Omental fat pad (tissue), 4 donors: Measurements from ENCODE around the gene KLHL36. TPM values are rescaled to one million over a fixed set of nuclear protein-coding genes. Genes with fewer than 3 reads are reported as not detected.

Experiments
- ATAC-seq: fragments of 150-250 bp; one replicate; pipeline ENCODE4 v1.9.1; 2016; ENCODE audit warnings: mild to moderate bottlenecking, moderate library complexity; ENCODE audit not compliant: low FRiP score
- DNase-seq: peaks from one replicate; pipeline ENCODE4 v3.0.0-alpha.2; 2019; ENCODE audit warnings: low spot score
- total RNA-seq, 4 donors: library from RNA; depleted of rRNA; stranded (reverse); fragments of >200 nt; gene quantifications; one replicate each; pipeline ENCODE4 v1.1.0, GENCODE V29; 2016
- TF ChIP-seq, protein P1 (sequence below), 3 donors: fragments of 450-650 bp; IDR thresholded peaks; one replicate each; pipeline ENCODE4 v1.5.1; 2016 to 2017; ENCODE audit warnings: antibody characterized with exemption in 3 of 3, mild to moderate bottlenecking in 3 of 3, moderate library complexity in 2 of 3

KLHL36 gene
- total RNA-seq, 4 donors from 2014 or later, result 60.0 to 72.2 (median 65.8) TPM

DNA sequence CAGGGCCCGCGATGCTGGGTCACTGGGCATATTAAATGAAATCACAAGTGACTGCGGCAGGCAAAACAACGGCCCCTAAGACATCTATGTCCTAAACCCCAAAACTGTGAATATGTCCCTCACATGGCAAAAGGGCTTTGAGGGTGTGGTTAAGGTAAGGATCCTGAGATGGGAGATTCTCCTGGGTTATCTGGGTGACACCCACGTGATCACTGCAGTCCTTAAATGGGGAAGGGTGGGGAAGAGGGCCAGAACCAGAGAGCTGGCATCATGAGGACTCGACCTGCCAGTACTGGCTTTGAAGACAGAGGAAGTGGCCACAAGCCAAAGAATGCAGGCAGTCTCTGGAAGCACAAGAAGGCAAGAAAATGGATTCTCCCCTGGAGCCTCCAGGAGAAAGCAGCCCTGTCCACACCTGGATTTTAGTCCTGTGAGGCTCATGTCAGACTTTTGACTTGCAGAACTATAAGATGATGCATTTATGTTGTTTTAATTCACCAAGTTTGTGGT lies 42.9 kb upstream of the KLHL36 start:
- no peak for ATAC-seq
- TF ChIP-seq, protein P1, sequence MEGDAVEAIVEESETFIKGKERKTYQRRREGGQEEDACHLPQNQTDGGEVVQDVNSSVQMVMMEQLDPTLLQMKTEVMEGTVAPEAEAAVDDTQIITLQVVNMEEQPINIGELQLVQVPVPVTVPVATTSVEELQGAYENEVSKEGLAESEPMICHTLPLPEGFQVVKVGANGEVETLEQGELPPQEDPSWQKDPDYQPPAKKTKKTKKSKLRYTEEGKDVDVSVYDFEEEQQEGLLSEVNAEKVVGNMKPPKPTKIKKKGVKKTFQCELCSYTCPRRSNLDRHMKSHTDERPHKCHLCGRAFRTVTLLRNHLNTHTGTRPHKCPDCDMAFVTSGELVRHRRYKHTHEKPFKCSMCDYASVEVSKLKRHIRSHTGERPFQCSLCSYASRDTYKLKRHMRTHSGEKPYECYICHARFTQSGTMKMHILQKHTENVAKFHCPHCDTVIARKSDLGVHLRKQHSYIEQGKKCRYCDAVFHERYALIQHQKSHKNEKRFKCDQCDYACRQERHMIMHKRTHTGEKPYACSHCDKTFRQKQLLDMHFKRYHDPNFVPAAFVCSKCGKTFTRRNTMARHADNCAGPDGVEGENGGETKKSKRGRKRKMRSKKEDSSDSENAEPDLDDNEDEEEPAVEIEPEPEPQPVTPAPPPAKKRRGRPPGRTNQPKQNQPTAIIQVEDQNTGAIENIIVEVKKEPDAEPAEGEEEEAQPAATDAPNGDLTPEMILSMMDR (IDR thresholded peaks at IDR 0.05), result no peak
- DNase-seq, result no peak

DNA sequence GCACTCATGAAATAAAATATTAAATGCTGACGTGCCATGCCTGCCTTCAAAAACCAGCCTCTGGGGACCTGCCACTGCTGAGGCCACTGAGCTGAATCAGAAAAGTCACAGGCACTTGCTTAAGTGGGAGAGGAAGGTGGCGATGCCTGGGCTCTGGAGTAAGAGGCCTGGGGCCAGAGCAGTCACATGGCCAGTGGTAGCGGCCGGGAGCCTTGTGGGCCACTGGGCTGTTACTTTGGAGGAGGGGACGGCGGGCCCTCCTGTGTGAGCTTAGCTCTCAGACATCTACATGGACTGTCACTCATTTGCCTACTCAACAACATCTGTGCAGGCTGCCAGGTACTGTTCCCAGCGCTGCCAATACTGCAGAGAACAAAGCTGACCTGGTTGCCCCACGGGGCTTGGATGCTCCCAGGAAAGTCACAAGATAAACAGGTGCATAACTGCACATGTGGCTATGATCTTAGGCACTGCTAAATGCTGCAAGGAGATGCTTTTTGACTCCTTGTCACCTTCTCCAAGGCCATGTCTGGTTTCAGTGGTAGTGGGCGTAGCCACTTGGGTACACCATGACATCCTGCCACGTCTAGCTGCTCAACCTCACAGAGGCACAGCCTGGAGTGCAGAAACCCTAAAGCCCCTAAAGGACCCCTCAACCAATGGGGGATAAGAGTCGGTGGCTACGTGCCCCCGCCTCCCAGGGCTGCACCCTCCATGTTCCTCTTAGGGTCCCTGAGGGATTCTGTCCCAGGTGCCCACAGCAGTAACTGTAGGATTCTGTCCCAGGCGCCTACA lies 42.0 kb upstream of the KLHL36 start:
- ATAC-seq (no peak), DNase-seq (no peak)
- TF ChIP-seq, protein P1 (IDR thresholded peaks at IDR 0.05), result no peak

DNA sequence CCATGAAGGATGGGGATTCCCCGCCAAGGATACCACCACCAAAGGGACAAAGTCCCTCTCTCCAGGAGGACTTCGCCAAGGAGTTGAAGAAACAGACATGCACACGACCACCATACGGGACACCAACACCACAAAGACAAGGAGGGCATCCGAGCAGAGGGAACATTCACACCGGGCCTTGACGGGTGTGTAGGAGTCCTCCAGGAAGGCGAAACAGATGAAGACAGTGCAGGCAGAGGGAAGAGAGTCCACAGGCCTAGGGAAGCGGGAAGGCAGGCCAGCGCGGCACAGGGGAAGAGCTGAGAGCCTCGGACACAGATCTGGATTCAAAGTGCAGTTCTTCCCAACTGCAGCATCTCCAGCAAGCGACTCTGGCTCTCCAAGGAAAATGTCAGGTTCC lies 41.2 kb upstream of the KLHL36 start:
- TF ChIP-seq, protein P1 (IDR thresholded peaks at IDR 0.05), result no peak
- ATAC-seq, result no peak

DNA sequence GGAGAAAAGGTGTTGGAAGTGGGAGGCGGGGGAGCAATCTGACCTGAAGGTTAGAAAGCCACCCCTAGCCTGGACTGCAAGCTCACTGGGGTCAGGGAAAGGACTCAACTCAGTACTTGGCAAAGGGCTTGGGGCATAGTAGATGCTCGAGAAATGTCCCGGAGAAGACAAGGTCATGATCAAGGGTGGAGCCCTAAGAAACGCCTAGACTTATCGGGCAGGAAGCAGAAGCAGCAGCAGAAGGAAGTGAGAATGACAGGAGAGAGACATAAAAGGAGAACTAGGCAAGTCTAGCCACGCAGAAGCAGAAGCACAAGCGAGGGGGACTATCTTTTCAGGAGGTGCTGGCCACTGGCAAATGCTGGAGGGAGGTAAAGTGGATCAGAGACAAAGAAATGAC lies 40.6 kb upstream of the KLHL36 start:
- no peak for ATAC-seq
- no peak for DNase-seq
- TF ChIP-seq, protein P1 (IDR thresholded peaks at IDR 0.05), result no peak

More for the DNA sequence above, 41.2 kb upstream of the KLHL36 start:
- DNase-seq, result no peak

DNA sequence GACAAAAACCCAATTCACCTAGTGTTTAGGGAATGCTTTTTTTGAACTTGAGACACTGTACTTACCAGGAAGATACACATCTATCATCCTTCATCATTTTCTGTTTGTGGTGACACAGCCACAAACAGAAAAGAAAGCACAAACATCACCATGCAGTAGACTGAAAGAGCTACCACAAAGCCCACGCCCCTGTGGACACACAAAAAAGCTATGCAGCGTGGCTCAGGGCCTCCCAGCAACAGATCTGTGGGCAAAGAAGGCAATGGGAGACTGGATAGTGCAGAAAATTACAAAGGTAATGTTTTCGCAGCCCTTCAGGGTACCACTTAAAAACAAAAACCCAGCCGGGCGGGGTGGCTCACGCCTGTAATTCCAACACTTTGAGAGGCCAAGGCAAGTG lies 40.0 kb upstream of the KLHL36 start:
- DNase-seq (no peak), ATAC-seq (no peak)
- TF ChIP-seq, protein P1 (IDR thresholded peaks at IDR 0.05), result no peak

DNA sequence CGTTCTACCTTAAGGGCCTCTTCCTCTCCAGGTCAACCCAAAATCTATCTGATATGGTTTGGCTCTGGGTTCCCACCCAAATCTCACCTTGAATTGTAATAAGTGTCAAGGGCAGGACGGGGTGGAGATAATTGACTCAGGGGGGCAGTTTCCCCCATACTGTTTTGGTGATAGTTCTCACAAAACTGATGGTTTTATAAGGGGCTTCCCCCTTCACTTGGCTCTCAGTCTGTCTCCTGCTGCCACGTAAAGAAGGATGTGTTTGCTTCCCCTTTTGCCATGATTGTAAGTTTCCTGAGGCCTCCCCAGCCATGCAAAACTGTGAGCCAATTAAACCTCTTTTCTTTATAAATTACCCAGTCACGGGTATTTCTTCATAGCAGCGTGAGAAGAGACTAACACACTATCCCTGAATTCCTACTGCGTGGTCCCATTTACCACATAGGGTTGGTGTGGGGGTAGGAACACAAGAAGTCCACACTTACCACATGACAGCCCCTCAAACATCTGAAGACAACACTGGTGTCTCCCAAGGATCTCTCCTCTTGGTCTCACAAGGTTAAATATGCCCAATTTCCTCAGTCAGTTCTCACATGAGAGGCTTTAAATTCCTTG lies 38.6 kb upstream of the KLHL36 start:
- ATAC-seq, result no peak
- TF ChIP-seq, protein P1 (IDR thresholded peaks at IDR 0.05), result no peak
- DNase-seq, result no peak
